GM23338 (cell line): Measurements from ENCODE around the gene SLC24A4. TPM values are rescaled to one million over a fixed set of nuclear protein-coding genes. Genes with fewer than 3 reads are reported as not detected.

ENCODE experiments used
- ATAC-seq: fragments of 200-7000 bp; cut with Tn5 transposase; 3 replicates; pipeline ENCODE4 v1.9.1; 2020
- DNase-seq: peaks from one replicate; pipeline ENCODE4 v3.0.0-alpha.2; 2015; ENCODE audit warnings: low spot score
- H2AFZ ChIP-seq: fragments of 200-600 bp; sonication (generic); 2 replicates; pipeline ENCODE4 v1.8.0; 2016; ENCODE audit warnings: antibody characterized with exemption, mild to moderate bottlenecking, moderate library complexity
- H3F3A ChIP-seq: fragments of 200-600 bp; sonication (generic); replicated peaks from 2 replicates; pipeline ENCODE4 v1.8.0; 2017; ENCODE audit warnings: antibody characterized with exemption, mixed run types, low read depth
- H3K27ac ChIP-seq: fragments of 200-600 bp; sonication (generic); 2 replicates; pipeline ENCODE4 v1.6.1; 2016; ENCODE audit warnings: low read depth
- H3K27me3 ChIP-seq: fragments of 200-600 bp; sonication (generic); 2 replicates; pipeline ENCODE4 v1.8.0; 2016; ENCODE audit warnings: mild to moderate bottlenecking, mixed run types, moderate library complexity; ENCODE audit not compliant: insufficient read depth
- H3K36me3 ChIP-seq: fragments of 200-600 bp; sonication (generic); 2 replicates; pipeline ENCODE4 v1.8.0; 2016; ENCODE audit warnings: mild to moderate bottlenecking; ENCODE audit not compliant: insufficient read depth
- H3K4me1 ChIP-seq: fragments of 200-600 bp; sonication (generic); 2 replicates; pipeline ENCODE4 v1.8.0; 2016; ENCODE audit warnings: mild to moderate bottlenecking, moderate library complexity; ENCODE audit not compliant: insufficient read depth
- H3K4me2 ChIP-seq: fragments of 200-600 bp; sonication (generic); 2 replicates; pipeline ENCODE4 v1.7.1; 2017; ENCODE audit warnings: mixed run types
- H3K4me3 ChIP-seq: fragments of 200-600 bp; sonication (generic); 2 replicates; pipeline ENCODE4 v1.6.1; 2016; ENCODE audit warnings: mixed run types
- H3K79me2 ChIP-seq: fragments of 200-600 bp; sonication (generic); replicated peaks from 2 replicates; pipeline ENCODE4 v1.8.0; 2017; ENCODE audit warnings: mild to moderate bottlenecking; ENCODE audit not compliant: insufficient read depth
- H3K9me2 ChIP-seq: fragments of 200-600 bp; sonication (generic); 2 replicates; pipeline ENCODE4 v1.8.0; 2017; ENCODE audit not compliant: insufficient read depth
- H4K20me1 ChIP-seq: fragments of 200-600 bp; sonication (generic); replicated peaks from 2 replicates; pipeline ENCODE4 v1.8.0; 2017; ENCODE audit warnings: mild to moderate bottlenecking; ENCODE audit not compliant: insufficient read depth
- H3K27ac Mint-ChIP-seq: 2 replicates; pipeline ENCODE4 v1.8.0; 2020; ENCODE audit warnings: inconsistent platforms, mild to moderate bottlenecking, moderate library complexity, mixed read lengths
- H3K27me3 Mint-ChIP-seq: 3 replicates; pipeline ENCODE4 v1.8.0; 2022; ENCODE audit warnings: low read depth, mild to moderate bottlenecking, moderate library complexity, mixed read lengths, inconsistent platforms; ENCODE audit not compliant: insufficient read depth, poor library complexity
- H3K36me3 Mint-ChIP-seq: 3 replicates; pipeline ENCODE4 v1.8.0; 2021; ENCODE audit warnings: low read depth, mild to moderate bottlenecking, inconsistent platforms, moderate library complexity, mixed read lengths
- H3K4me1 Mint-ChIP-seq: 3 replicates; pipeline ENCODE4 v1.8.0; 2020; ENCODE audit warnings: mild to moderate bottlenecking, inconsistent platforms, mixed read lengths
- H3K4me3 Mint-ChIP-seq: 3 replicates; pipeline ENCODE4 v1.8.0; 2021; ENCODE audit warnings: moderate library complexity, mild to moderate bottlenecking, inconsistent platforms, mixed read lengths
- H3K9me3 Mint-ChIP-seq: 3 replicates; pipeline ENCODE4 v1.8.0; 2020; ENCODE audit warnings: moderate library complexity, mild to moderate bottlenecking, inconsistent platforms, mixed read lengths
- CREB1 ChIP-seq: fragments of 250-450 bp; sonication (Bioruptor Pico); IDR thresholded peaks from 2 replicates; pipeline ENCODE4 v1.5.0; 2020; ENCODE audit warnings: low read depth, mild to moderate bottlenecking, moderate library complexity
- CTCF ChIP-seq, 2 experiments: fragments of 200-600 bp in 1 of 2; sonication (generic) in 1 of 2; conservative IDR thresholded peaks; 2 replicates each; pipeline versions ENCODE4 v1.5.1 to v1.6.1; 2016 to 2017; ENCODE audit warnings: antibody characterized with exemption in 2 of 2, low read depth in 2 of 2, mild to moderate bottlenecking in 2 of 2, moderate library complexity in 1 of 2
- ETS1 ChIP-seq: IDR thresholded peaks from 2 replicates; pipeline ENCODE4 v1.6.1; 2016; ENCODE audit warnings: antibody characterized with exemption
- EZH2 ChIP-seq: fragments of 200-600 bp; sonication (generic); IDR thresholded peaks from one replicate; pipeline ENCODE4 v1.8.0; 2017; ENCODE audit warnings: antibody characterized with exemption, mild to moderate bottlenecking, low read depth; ENCODE audit not compliant: unreplicated experiment
- EZH2phosphoT487 ChIP-seq: fragments of 200-600 bp; sonication (generic); IDR thresholded peaks from one replicate; pipeline ENCODE4 v1.8.1; 2018; ENCODE audit warnings: antibody characterized with exemption; ENCODE audit not compliant: unreplicated experiment
- JUNB ChIP-seq: IDR thresholded peaks from one replicate; pipeline ENCODE4 v1.6.1; 2016; ENCODE audit warnings: antibody characterized with exemption; ENCODE audit not compliant: unreplicated experiment
- NANOG ChIP-seq: IDR thresholded peaks from 2 replicates; pipeline ENCODE4 v1.6.1; 2016; ENCODE audit warnings: antibody characterized with exemption, borderline replicate concordance
- POLR2AphosphoS5 ChIP-seq: IDR thresholded peaks from 2 replicates; pipeline ENCODE4 v1.6.1; 2016; ENCODE audit warnings: antibody characterized with exemption, low read depth
- REST ChIP-seq: IDR thresholded peaks from one replicate; pipeline ENCODE4 v1.6.1; 2018; ENCODE audit warnings: antibody characterized with exemption; ENCODE audit not compliant: unreplicated experiment
- STAT1 ChIP-seq: IDR thresholded peaks from one replicate; pipeline ENCODE4 v1.6.1; 2016; ENCODE audit warnings: antibody characterized with exemption; ENCODE audit not compliant: unreplicated experiment
- ZNF114 ChIP-seq: fragments of 250-450 bp; sonication (Bioruptor Pico); IDR thresholded peaks from 2 replicates; pipeline ENCODE4 v1.5.0; 2020; ENCODE audit warnings: mild to moderate bottlenecking, moderate library complexity
- ZNF331 ChIP-seq: fragments of 250-450 bp; sonication (Bioruptor Pico); IDR thresholded peaks from 2 replicates; pipeline ENCODE4 v1.5.0; 2020; ENCODE audit warnings: low read depth, mild to moderate bottlenecking, moderate library complexity
- ZNF462 ChIP-seq: fragments of 250-450 bp; sonication (Bioruptor Pico); IDR thresholded peaks from 2 replicates; pipeline ENCODE4 v1.5.0; 2020; ENCODE audit warnings: mild to moderate bottlenecking, moderate library complexity
- polyA plus RNA-seq: library from polyadenylated mRNA; unstranded; fragments of >200 nt; fragmentation: Nextera tagmentation; extraction: Ambion mirVana; gene quantifications from 2 replicates; pipeline ENCODE4 v1.2.1, GENCODE V29; 2016
- total RNA-seq: library from RNA; depleted of rRNA; stranded (reverse); fragments of >200 nt; shearing (Covaris generic); gene quantifications from 2 replicates; pipeline ENCODE4 v1.2.3, GENCODE V29; 2014

Gene SLC24A4
- total and polyA plus RNA-seq, 2 experiments from 2014 or later = 0.06 to 0.38 TPM

GRCh38 chr14:92493492-92493891, 170.5 kb downstream of the SLC24A4 start:
- peaks cover 7% of the 10 kb centered on the region for H3K27me3 Mint-ChIP-seq
- no peaks in the 10 kb centered on the region for H3K79me2 ChIP-seq
- no peak for DNase-seq
- H3K9me3 Mint-ChIP-seq = no peaks in the 10 kb centered on the region
- H3F3A ChIP-seq = no peaks in the 10 kb centered on the region
- no peak overlapping the region for H3K27ac Mint-ChIP-seq
- peaks cover 11% of the 10 kb centered on the region; the same call in 2 of the 3 replicates for H3K4me1 Mint-ChIP-seq
- no peaks in the 10 kb centered on the region for H3K9me2 ChIP-seq
- no peaks in the 10 kb centered on the region for H3K4me1 ChIP-seq
- no peak overlapping the region for H2AFZ ChIP-seq
- no peak overlapping the region for H3K4me2 ChIP-seq
- no peaks in the 10 kb centered on the region for H4K20me1 ChIP-seq
- no peaks in the 10 kb centered on the region for H3K27me3 ChIP-seq
- H3K4me3 Mint-ChIP-seq = no peak overlapping the region
- no peak for ATAC-seq
- H3K27ac ChIP-seq = no peak overlapping the region
- no peaks in the 10 kb centered on the region for H3K36me3 ChIP-seq
- H3K36me3 Mint-ChIP-seq = no peaks in the 10 kb centered on the region; the same call in 2 of the 3 replicates
- no peak overlapping the region for H3K4me3 ChIP-seq
- TF ChIP-seq NANOG (no peak), CREB1 (CRISPR knock-in tag) (no peak), CTCF (conservative IDR thresholded peaks at IDR 0.05; ENCODE audit: low read depth in 2 of 2) (no peak), STAT1 (no peak), ETS1 (no peak), JUNB (no peak), EZH2 (no peak), POLR2AphosphoS5 (no peak), REST (no peak), EZH2phosphoT487 (no peak), ZNF331 (CRISPR knock-in tag) (no peak), ZNF114 (CRISPR knock-in tag) (no peak), ZNF462 (CRISPR knock-in tag) (no peak)
